HepG2 (cell line): ENCODE results near the gene ZFYVE26. TPM values are rescaled to one million over a fixed set of nuclear protein-coding genes. Genes with fewer than 3 reads are reported as not detected.

ENCODE experiments used
- GMEB2 ChIP-seq: IDR thresholded peaks from 2 replicates; pipeline ENCODE4 v1.6.1; 2016; ENCODE audit warnings: missing biosample characterization, missing genetic modification reagents, low read depth
- HDAC2 ChIP-seq: sonication (generic); formaldehyde crosslinking; IDR thresholded peaks from 2 replicates; pipeline ENCODE4 v1.4.0; 2020; ENCODE audit warnings: missing genetic modification reagents
- NFE2L1 ChIP-seq: sonication (generic); formaldehyde crosslinking; IDR thresholded peaks from 2 replicates; pipeline ENCODE4 v1.4.0; 2020; ENCODE audit warnings: missing genetic modification reagents, mild to moderate bottlenecking, borderline replicate concordance
- NFIC ChIP-seq: IDR thresholded peaks from 2 replicates; pipeline ENCODE4 v1.6.1; 2012; ENCODE audit warnings: mild to moderate bottlenecking, low read length, inconsistent platforms
- SMARCC2 ChIP-seq: fragments of 450-650 bp; IDR thresholded peaks from 2 replicates; pipeline ENCODE4 v1.6.1; 2017; ENCODE audit warnings: antibody characterized with exemption, mild to moderate bottlenecking
- STAT6 ChIP-seq: sonication (generic); formaldehyde crosslinking; IDR thresholded peaks from 2 replicates; pipeline ENCODE4 v1.4.0; 2020; ENCODE audit warnings: missing genetic modification reagents, mild to moderate bottlenecking, borderline replicate concordance
- ZBED4 ChIP-seq: sonication (generic); formaldehyde crosslinking; IDR thresholded peaks from 2 replicates; pipeline ENCODE4 v1.4.0; 2020; ENCODE audit warnings: missing genetic modification reagents, borderline replicate concordance
- ZFP36L1 ChIP-seq: sonication (generic); formaldehyde crosslinking; IDR thresholded peaks from 2 replicates; pipeline ENCODE4 v1.8.0; 2022; ENCODE audit warnings: mild to moderate bottlenecking, missing genetic modification reagents, moderate library complexity
- ZNF10 ChIP-seq: sonication (generic); formaldehyde crosslinking; IDR thresholded peaks from 2 replicates; pipeline ENCODE4 v1.4.0; 2020; ENCODE audit warnings: mild to moderate bottlenecking, low read depth, missing genetic modification reagents, borderline replicate concordance
- ZNF138 ChIP-seq: sonication (generic); formaldehyde crosslinking; IDR thresholded peaks from 2 replicates; pipeline ENCODE4 v1.5.0; 2020; ENCODE audit warnings: mild to moderate bottlenecking, low read depth, missing genetic modification reagents
- ZNF235 ChIP-seq: sonication (generic); formaldehyde crosslinking; IDR thresholded peaks from 2 replicates; pipeline ENCODE4 v1.8.1; 2023; ENCODE audit warnings: mild to moderate bottlenecking, missing genetic modification reagents, borderline replicate concordance
- ZNF33B ChIP-seq: sonication (generic); formaldehyde crosslinking; IDR thresholded peaks from 2 replicates; pipeline ENCODE4 v1.5.1; 2020; ENCODE audit warnings: mild to moderate bottlenecking, missing genetic modification reagents
- ZNF354B ChIP-seq: sonication (generic); formaldehyde crosslinking; IDR thresholded peaks from 2 replicates; pipeline ENCODE4 v1.8.0; 2022; ENCODE audit warnings: mild to moderate bottlenecking, missing genetic modification reagents
- ZNF740 ChIP-seq: sonication (generic); formaldehyde crosslinking; IDR thresholded peaks from 2 replicates; pipeline ENCODE4 v1.4.0; 2020; ENCODE audit warnings: missing genetic modification reagents
- ZNF782 ChIP-seq: sonication (generic); formaldehyde crosslinking; IDR thresholded peaks from 2 replicates; pipeline ENCODE4 v1.4.0; 2020; ENCODE audit warnings: missing genetic modification reagents, mild to moderate bottlenecking, borderline replicate concordance
- polyA plus RNA-seq, 8 experiments: library from polyadenylated mRNA; depleted of rRNA in 3 of 8; stranded (reverse) in 7 of 8; unstranded in 1 of 8; fragments of >200 nt; fragmentation: Illumina TruSeq in 4 of 8; extraction: Trizol in 4 of 8; gene quantifications; 2 replicates each; pipeline versions ENCODE4 v1.2.1 to v1.2.3, GENCODE V29; 2011 to 2016; ENCODE audit warnings: low read depth in 4 of 8, missing spikeins in 1 of 8, mixed read lengths in 1 of 8; ENCODE audit not compliant: insufficient read depth in 1 of 8
- total RNA-seq, 5 experiments: library from RNA; depleted of rRNA; stranded (reverse); fragments of >200 nt; fragmentation: Illumina TruSeq; extraction: Trizol; gene quantifications; 2 replicates each; pipeline ENCODE4 v1.2.3, GENCODE V29; 2016; ENCODE audit warnings: low read depth in 1 of 5
- TF ChIP-seq, protein P1 (sequence below): sonication (generic); formaldehyde crosslinking; IDR thresholded peaks from 2 replicates; pipeline ENCODE4 v1.4.0; 2020; ENCODE audit warnings: missing genetic modification reagents
- TF ChIP-seq, protein P2 (sequence below): sonication (generic); formaldehyde crosslinking; IDR thresholded peaks from 2 replicates; pipeline ENCODE4 v1.5.0; 2020; ENCODE audit warnings: missing genetic modification reagents, mild to moderate bottlenecking, borderline replicate concordance

ZFYVE26 gene
- total and polyA plus RNA-seq, 2 of the 13 experiments (the other 11 are each of a cell fraction or from before 2014, with no cell fraction given): 13.6 to 16.4 TPM

- TF ChIP-seq ZNF33B (CRISPR knock-in tag) (peak; percentile 79; the same call in 1 of the 2 replicates), HDAC2 (CRISPR knock-in tag) (peak; percentile 61), NFIC (no peak), ZBED4 (peak; percentile 89; the same call in 1 of the 2 replicates), GMEB2 (CRISPR knock-in tag) (no peak), ZNF235 (CRISPR knock-in tag) (no peak), STAT6 (CRISPR knock-in tag) (no peak), ZFP36L1 (CRISPR knock-in tag) (no peak), ZNF354B (no peak), ZNF10 (CRISPR knock-in tag) (no peak), SMARCC2 (no peak), ZNF782 (CRISPR knock-in tag) (peak; percentile 87; the same call in 1 of the 2 replicates), ZNF740 (CRISPR knock-in tag) (no peak), ZNF138 (CRISPR knock-in tag) (no peak), NFE2L1 (CRISPR knock-in tag) (no peak)
- TF ChIP-seq, protein P1, sequence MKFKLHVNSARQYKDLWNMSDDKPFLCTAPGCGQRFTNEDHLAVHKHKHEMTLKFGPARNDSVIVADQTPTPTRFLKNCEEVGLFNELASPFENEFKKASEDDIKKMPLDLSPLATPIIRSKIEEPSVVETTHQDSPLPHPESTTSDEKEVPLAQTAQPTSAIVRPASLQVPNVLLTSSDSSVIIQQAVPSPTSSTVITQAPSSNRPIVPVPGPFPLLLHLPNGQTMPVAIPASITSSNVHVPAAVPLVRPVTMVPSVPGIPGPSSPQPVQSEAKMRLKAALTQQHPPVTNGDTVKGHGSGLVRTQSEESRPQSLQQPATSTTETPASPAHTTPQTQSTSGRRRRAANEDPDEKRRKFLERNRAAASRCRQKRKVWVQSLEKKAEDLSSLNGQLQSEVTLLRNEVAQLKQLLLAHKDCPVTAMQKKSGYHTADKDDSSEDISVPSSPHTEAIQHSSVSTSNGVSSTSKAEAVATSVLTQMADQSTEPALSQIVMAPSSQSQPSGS: peak; percentile 58; the same call in 1 of the 2 replicates
- TF ChIP-seq, protein P2, sequence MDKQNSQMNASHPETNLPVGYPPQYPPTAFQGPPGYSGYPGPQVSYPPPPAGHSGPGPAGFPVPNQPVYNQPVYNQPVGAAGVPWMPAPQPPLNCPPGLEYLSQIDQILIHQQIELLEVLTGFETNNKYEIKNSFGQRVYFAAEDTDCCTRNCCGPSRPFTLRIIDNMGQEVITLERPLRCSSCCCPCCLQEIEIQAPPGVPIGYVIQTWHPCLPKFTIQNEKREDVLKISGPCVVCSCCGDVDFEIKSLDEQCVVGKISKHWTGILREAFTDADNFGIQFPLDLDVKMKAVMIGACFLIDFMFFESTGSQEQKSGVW (CRISPR knock-in tag): no peak
Observed at GRCh38 chr14:67729072-67729885, 87.1 kb downstream of the ZFYVE26 start (continued).
